HG03378 (cell line): Measurements from ENCODE around the gene BAIAP3.

Experiments used
- ATAC-seq: cut with Tn5 transposase; IDR thresholded peaks from one replicate; pipeline ENCODE4 v1.9.1; 2021; ENCODE audit warnings: mild to moderate bottlenecking, moderate library complexity; ENCODE audit not compliant: unreplicated experiment

Gene BAIAP3

DNA sequence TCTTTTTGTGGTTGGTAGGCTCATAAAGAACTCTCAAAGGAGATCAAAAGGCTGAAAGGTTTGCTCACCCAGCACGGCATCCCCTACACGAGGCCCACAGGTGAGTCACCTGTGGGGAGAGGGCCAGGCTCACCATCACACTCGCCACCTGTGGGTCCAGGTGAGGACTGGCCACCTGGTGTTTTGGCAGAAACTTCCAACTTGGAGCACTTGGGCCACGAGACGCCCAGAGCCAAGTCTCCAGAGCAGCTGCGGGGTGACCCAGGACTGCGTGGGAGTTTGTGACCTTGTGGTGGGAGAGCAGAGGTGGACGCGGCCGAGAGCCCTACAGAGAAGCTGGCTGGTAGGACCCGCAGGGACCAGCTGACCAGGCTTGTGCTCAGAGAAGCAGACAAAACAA, 29.4 kb downstream of the BAIAP3 start:
- no peak for ATAC-seq

DNA sequence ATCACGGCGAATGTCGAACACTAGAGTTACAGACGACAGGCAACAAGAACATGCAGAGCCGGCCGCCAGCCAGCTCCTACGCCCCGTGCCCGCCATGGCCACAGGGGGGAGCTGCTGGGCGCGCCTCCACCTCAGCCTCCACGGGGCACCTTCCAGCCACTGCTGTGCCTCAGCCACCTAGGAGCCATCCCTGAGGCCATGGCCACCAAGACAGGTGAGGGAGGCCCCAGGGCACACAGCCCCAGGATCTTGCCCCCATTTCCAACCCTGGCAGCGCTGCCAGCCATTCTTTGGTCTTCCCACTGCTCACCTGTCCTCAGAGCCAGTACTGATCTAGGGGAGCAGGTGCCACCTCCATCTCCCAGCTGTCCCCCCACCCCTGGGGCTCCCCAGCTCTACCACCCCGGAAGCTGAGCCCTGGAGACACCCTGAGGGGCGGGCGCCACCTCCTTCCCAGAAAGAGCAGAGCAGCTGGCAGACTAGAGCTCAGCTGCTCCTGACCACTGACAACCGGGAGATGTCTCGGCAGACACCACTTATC, 30.1 kb downstream of the BAIAP3 start:
- ATAC-seq: no peak

DNA sequence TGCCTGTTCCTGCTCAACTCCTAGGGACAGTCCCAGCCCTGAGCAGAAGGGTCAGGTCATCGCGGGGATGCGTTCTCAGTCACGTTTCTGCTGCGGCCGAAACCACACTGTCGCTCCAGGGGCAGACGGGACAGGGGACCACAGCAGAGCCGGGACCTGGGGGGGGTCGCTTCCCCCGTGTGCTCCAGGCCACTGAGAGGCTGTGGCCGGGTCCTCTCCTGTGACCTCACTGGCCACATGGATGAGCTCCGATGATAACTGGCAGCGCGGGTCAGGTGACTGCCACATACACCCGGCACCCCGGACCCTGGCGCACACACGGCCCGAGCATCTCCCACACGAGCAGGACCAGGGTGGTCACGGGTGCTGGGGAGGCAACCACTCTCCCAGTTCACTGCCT, 31.1 kb downstream of the BAIAP3 start:
- ATAC-seq: no peak

DNA sequence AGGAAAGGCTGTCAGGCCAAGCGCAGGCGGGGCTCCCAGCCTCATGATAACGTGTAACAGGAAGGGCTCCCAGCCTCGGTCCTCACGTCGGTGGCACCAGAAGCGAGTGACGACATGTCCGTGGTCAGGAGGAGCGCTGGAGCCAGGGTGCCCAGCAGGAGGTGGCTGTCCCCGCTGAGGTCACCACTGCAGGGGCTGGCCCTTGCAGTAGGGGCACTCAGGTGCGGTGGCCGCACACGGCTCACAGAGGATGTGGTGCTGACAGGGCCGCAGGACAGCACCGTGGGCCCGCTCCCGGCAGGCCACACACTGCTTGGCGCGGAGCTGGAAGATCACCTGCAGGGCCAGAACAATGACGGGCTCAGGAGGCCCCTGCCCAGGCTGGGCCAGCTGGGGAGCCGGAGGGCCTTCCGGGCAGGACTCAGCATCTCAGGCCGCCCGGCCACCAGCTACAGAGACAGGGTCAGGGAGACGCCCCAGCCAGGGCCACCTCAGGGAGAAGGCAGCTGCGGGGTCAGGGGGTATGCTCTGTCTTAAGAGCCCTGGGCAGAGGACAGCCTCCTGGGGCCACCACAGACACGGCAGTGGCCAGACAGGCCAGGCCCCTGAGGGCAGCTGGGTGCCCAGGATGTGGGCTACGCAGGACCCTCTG, 32.7 kb downstream of the BAIAP3 start:
- ATAC-seq: no peak

GRCh38 chr16:1366712-1367299, 33.4 kb downstream of the BAIAP3 start:
- ATAC-seq: no peak

GRCh38 chr16:1367486-1368174, 34.2 kb downstream of the BAIAP3 start:
- ATAC-seq: no peak

DNA sequence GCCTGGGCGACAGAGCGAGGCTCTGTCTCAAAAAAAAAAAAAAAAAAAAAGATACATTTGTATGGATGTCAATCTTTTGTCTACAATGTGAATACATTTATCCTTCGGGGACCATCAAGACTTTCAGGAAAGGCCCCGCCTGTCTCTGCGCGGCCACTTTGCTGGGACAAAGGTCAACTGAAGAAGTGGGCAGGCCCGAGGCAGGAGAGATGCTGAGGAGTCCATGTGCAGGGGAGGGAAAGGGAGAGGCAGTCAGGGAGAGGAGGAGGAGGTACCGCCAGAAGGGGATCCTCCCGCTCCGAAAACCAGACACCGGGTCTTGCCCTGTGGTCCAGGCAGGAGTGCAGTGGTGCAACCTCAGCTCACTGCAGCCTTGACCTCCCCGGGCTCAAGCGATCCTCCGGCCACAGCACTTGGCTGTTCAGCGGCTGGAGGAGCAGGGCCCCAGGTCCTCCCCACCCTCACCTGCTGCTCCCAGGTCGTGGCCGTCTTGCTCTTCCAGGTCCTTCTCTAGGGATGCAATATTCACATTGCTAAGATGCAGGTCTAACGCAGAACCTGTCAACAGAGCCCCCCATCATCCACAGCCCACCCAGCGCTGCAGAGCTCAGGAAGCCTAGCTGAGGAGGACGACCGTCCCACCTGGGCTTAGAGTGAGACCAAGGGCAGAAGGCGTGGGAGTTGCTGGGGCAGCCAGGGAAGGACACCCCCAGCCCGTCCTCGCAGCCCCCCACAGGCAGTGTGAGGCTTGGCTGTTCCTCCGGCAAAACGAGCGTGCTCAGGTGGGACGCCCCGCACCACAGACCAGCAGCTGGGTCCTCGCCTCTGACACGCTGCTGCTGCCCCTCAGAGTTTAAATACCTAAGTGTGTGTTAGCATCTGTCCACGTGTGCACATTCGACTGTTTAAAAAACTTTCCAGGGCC, 37.9 kb downstream of the BAIAP3 start:
- ATAC-seq: no peak

GRCh38 chr16:1372292-1372950, 39.0 kb downstream of the BAIAP3 start:
- no peak for ATAC-seq

- ATAC-seq: no peak
Measured at GRCh38 chr16:1374418-1375297, 41.2 kb downstream of the BAIAP3 start.

DNA sequence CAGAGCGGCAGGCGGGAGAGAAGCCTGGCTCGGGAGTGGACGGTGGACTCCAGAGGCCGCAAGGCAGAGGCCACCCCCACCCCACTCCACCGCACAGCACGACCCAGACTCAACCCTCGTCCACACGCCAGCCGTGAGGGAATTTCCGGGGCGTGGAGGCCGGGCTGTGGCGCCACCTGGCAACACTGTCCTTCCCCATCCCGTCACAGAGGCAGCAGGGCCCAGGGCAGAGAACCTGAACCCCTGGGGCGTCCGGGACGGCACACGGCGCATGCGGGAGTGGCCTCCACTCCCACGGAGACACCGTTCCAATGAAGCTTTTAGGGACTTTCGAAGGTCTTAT, 41.8 kb downstream of the BAIAP3 start:
- ATAC-seq: no peak

DNA sequence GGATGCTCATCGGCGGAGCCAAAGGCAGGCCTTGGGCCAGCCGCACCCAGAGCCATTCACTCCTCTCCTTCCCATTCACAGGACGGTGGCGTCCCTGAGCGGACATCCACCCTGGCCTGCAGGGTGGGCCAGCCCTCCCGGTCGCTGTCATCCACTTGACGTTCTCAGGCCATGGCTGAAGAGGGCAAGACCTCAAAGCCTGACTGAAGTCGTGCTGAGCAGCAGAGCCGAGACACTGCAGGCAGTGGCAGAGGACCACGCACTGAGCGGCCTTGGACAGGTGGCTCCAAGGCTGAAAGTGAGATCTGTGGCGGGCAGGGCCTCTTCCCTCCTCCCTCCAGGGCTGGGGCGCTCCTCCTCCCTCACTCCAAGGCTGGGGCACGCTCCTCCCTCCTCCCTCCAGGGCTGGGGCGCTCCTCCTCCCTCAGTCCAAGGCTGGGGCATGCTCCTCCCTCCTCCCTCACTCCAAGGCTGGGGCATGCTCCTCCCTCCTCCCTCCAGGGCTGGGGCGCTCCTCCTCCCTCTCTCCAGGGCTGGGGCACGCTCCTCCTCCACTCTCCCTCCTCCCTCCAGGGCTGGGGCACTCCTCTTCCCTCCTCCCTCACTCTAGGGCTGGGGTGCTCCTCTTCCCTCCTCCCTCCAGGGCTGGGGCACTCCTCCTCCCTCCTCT, 42.4 kb downstream of the BAIAP3 start:
- ATAC-seq: no peak

GRCh38 chr16:1377406-1378010, 44.1 kb downstream of the BAIAP3 start:
- no peak for ATAC-seq

DNA sequence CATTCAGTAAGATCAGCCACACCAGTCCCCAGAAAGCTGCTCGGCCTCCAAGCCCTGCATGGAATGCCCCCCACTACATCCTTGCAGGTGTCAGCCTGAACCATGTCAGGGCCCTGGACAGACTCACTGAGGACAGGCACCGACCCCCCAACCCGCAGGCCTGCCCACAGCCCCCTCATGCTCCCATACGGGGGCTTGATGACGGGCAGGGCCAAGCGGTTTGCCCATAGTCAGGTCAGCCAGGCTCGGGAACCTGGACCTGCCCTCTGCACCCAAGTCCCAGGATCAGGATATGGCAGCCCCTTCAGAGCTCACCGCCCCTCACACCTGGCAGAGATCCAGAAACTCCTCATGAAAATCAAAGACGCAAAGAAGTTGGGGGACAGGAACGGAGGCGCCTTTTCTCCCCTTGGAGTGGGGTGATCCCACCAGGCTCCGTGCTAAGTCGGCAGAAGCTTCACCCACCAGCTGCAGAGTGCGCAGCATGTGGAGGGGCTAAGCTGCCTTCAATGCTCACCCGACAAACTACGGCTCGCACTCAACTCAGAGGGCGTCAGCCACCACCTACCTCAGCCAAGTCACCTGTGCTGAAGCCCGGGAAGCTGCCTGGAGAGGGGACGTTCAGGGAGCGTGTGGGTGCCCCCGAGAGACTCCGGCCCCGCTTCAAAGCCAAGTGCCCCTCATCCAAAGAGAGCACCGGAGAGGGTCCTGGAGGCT, 44.8 kb downstream of the BAIAP3 start:
- no peak for ATAC-seq

GRCh38 chr16:1378804-1379303, 45.4 kb downstream of the BAIAP3 start:
- ATAC-seq: no peak

- ATAC-seq: no peak
Measured at GRCh38 chr16:1379304-1380076, 46.0 kb downstream of the BAIAP3 start.

DNA sequence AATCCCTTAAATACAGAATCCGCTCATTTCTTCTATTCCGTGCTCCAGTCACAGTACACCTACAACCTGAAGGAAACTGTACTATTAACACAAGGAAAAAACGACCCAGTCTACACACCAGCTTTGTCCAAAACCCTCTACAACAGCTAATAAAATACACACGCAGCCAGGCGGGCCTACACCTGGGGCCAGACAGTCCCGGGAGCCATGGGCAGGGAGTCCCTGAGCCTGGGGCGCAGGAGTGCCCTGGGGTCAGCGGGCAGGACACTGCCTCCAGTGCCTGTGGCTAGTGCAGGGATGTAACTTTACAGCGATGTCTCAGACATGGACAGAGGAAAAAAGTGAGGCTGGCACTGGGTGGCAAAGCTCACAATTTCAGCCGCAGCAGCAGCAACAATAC, 46.8 kb downstream of the BAIAP3 start:
- ATAC-seq: no peak
